Endothelial cell of umbilical vein (primary cell): Measurements from ENCODE around the gene IL17REL. TPM values are rescaled to one million over a fixed set of nuclear protein-coding genes. Genes with fewer than 3 reads are reported as not detected.

Experiments used
- BruUV-seq: library from RNA; stranded (reverse); fragments of 400-500 nt; replicated peaks from 2 replicates; lab custom pipeline; 2021; lab: Mats Ljungman, UMichigan
- CTCF ChIA-PET: fragments of 300-600, 350-600 bp; sonication (Branson Sonifier 250); formaldehyde crosslinking; loops from one replicate; lab custom pipeline; 2021; ENCODE audit warnings: antibody characterized with exemption, inconsistent platforms; lab: Charles Lee
- POLR2A ChIA-PET: fragments of 300-600, 350-600 bp; sonication (Branson Sonifier 250); formaldehyde crosslinking; loops from one replicate; lab custom pipeline; 2021; ENCODE audit warnings: antibody characterized with exemption, inconsistent platforms; lab: Charles Lee
- DNase-seq: peaks from one replicate; pipeline ENCODE4 v3.0.0-alpha.2; 2011; ENCODE audit warnings: low read depth, low spot score
- FAIRE-seq: peaks from 2 replicates; lab custom pipeline; 2011; peaks lifted over from hg19 to GRCh38; lab: Jason Lieb, UNC
- H2AFZ ChIP-seq: 2 replicates; pipeline ENCODE4 v1.6.0; 2012; ENCODE audit warnings: low read depth, low read length, control low read depth, inconsistent platforms
- H3K27ac ChIP-seq: 2 replicates; pipeline ENCODE4 v1.5.1; 2011; ENCODE audit warnings: low read depth, mild to moderate bottlenecking, control low read depth, low read length, moderate library complexity; ENCODE audit not compliant: insufficient read depth
- H3K27me3 ChIP-seq, 2 experiments: 2 replicates each; pipeline versions ENCODE4 v1.6.0 to v1.6.1; 2011; ENCODE audit warnings: low read length in 2 of 2, mixed read lengths in 1 of 2; ENCODE audit not compliant: control insufficient read depth in 2 of 2, insufficient read depth in 2 of 2
- H3K36me3 ChIP-seq, 2 experiments: 2 replicates in 1 of 2; 3 replicates in 1 of 2; pipeline ENCODE4 v1.5.1; 2011; ENCODE audit warnings: low read length in 2 of 2, mild to moderate bottlenecking in 1 of 2, moderate library complexity in 1 of 2; ENCODE audit not compliant: control insufficient read depth in 2 of 2, insufficient read depth in 2 of 2; ENCODE audit errors: extremely low read depth in 1 of 2
- H3K4me1 ChIP-seq: 3 replicates; pipeline ENCODE4 v1.5.1; 2011; ENCODE audit warnings: mild to moderate bottlenecking, low read length; ENCODE audit not compliant: control insufficient read depth, insufficient read depth; ENCODE audit errors: extremely low read depth
- H3K4me2 ChIP-seq: 2 replicates; pipeline ENCODE4 v1.6.1; 2011; ENCODE audit warnings: low read length, control low read depth, mixed read lengths; ENCODE audit not compliant: insufficient read depth
- H3K4me3 ChIP-seq, 3 experiments: fragments of 200-600 bp in 1 of 3; sonication (generic), shearing (Covaris generic) in 1 of 3; replicated peaks in 1 of 3; 2 replicates each; pipeline ENCODE4 v1.5.1; 2011 to 2016; ENCODE audit warnings: control low read depth in 3 of 3, low read length in 3 of 3, mild to moderate bottlenecking in 2 of 3, inconsistent platforms in 1 of 3, low read depth in 1 of 3, moderate library complexity in 1 of 3; ENCODE audit not compliant: insufficient read depth in 1 of 3
- H3K79me2 ChIP-seq: 2 replicates; pipeline ENCODE4 v1.6.0; 2012; ENCODE audit warnings: low read length, inconsistent platforms; ENCODE audit not compliant: control insufficient read depth, insufficient read depth
- H3K9ac ChIP-seq: replicated peaks from 2 replicates; pipeline ENCODE3; 2011; ENCODE audit warnings: low read length, control low read depth; ENCODE audit not compliant: insufficient read depth; ENCODE audit errors: extremely low read depth
- H3K9me1 ChIP-seq: replicated peaks from 3 replicates; pipeline ENCODE4 v1.6.0; 2011; ENCODE audit warnings: mild to moderate bottlenecking, low read length; ENCODE audit not compliant: control insufficient read depth, insufficient read depth; ENCODE audit errors: extremely low read depth
- H3K9me3 ChIP-seq: replicated peaks from 2 replicates; pipeline ENCODE4 v1.5.1; 2012; ENCODE audit warnings: low read length, inconsistent platforms; ENCODE audit not compliant: control insufficient read depth, insufficient read depth
- H4K20me1 ChIP-seq: replicated peaks from 2 replicates; pipeline ENCODE3; 2011; ENCODE audit warnings: mild to moderate bottlenecking, low read length; ENCODE audit not compliant: control insufficient read depth, insufficient read depth; ENCODE audit errors: extremely low read depth
- CTCF ChIP-seq, 2 donors: IDR thresholded peaks; 1 replicate in 1 of 2; 2 replicates in 1 of 2; pipeline ENCODE4 v1.5.1; 2011; ENCODE audit warnings: low read length in 2 of 2, mild to moderate bottlenecking in 2 of 2, moderate library complexity in 2 of 2, control low read depth in 1 of 2, inconsistent platforms in 1 of 2, low read depth in 1 of 2; ENCODE audit not compliant: insufficient read depth in 1 of 2; ENCODE audit errors: extremely low read depth in 1 of 2
- EZH2 ChIP-seq: IDR thresholded peaks from 2 replicates; pipeline ENCODE4 v1.6.1; 2012; ENCODE audit warnings: borderline replicate concordance, low read depth, mild to moderate bottlenecking, moderate library complexity, low read length, inconsistent platforms; ENCODE audit not compliant: severe bottlenecking
- FOS ChIP-seq: IDR thresholded peaks from 2 replicates; pipeline ENCODE4 v1.6.1; 2011; ENCODE audit warnings: mild to moderate bottlenecking, low read length, moderate library complexity, borderline replicate concordance; ENCODE audit not compliant: insufficient read depth
- GATA2 ChIP-seq: IDR thresholded peaks from 2 replicates; pipeline ENCODE4 v1.7.0; 2011; ENCODE audit warnings: low read depth, mild to moderate bottlenecking, moderate library complexity, mixed read lengths, low read length; ENCODE audit not compliant: insufficient read length, insufficient read depth
- JUN ChIP-seq: IDR thresholded peaks from 2 replicates; pipeline ENCODE4 v1.6.1; 2011; ENCODE audit warnings: borderline replicate concordance, low read depth; ENCODE audit not compliant: insufficient read length, insufficient read depth
- MYC ChIP-seq: IDR thresholded peaks from one replicate; pipeline ENCODE4 v1.6.1; 2011; ENCODE audit warnings: mild to moderate bottlenecking, low read depth, low read length
- POLR2A ChIP-seq: IDR thresholded peaks from 2 replicates; pipeline ENCODE4 v1.6.1; 2012; ENCODE audit warnings: low read depth, mild to moderate bottlenecking, control low read depth, low read length
- POLR2AphosphoS5 ChIP-seq: IDR thresholded peaks from 2 replicates; pipeline ENCODE4 v1.6.1; 2012; ENCODE audit warnings: low read depth, mild to moderate bottlenecking, control low read depth, low read length, moderate library complexity; ENCODE audit not compliant: insufficient read depth
- dilution Hi-C: fragments of 300-500 bp; cut with MboI; formaldehyde crosslinking; loops from one replicate; pipeline ENCODE4 v1.15.0; 2019; ENCODE audit warnings: low sequenced_read_pairs; ENCODE audit not compliant: extremely low pct_ligation_motif_present
- intact Hi-C: fragments of 100-400 bp; cut with micrococcal nuclease; formaldehyde crosslinking; loops from one replicate; pipeline ENCODE4 v1.10.0; 2022
- polyA plus RNA-seq, 4 experiments: library from polyadenylated mRNA; depleted of rRNA in 3 of 4; stranded (reverse) in 3 of 4; unstranded in 1 of 4; fragments of >200 nt; gene quantifications; 2 replicates each; pipeline versions ENCODE4 v1.2.1 to v1.2.3, GENCODE V29; 2011 to 2012; ENCODE audit warnings: missing spikeins in 1 of 4
- total RNA-seq: library from RNA; stranded (reverse); gene quantifications from 2 replicates; pipeline ENCODE4 v1.2.3, GENCODE V29; 2021
- TF ChIP-seq, protein P1 (sequence below): IDR thresholded peaks from 2 replicates; pipeline ENCODE4 v1.6.1; 2011; ENCODE audit not compliant: insufficient read depth, insufficient read length

Gene IL17REL
- total and polyA plus RNA-seq, 2 donors (not counting 3 experiments of a cell fraction or from before 2014, with no cell fraction given) = 0.06 to 0.15 TPM

DNA sequence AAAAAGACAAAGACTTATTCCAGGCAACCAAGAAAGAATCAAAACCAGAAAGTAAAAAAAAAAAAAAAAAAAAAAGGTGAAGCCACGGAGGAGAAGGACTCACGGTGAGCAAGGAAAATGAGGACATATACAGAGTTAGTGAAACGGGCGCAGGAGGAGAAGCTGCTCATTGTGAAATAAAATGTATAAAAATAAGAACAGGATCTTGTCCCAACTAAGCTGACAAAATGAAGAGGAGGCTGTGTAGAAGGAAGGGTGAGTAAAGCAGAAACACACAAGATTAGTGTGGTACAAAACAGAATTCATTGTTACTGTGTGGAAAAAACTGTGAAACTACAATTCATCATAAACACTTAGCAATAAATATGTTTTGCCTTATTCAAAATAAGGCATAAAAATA is 7.6 kb downstream of the IL17REL start:
- H2AFZ ChIP-seq = no peak overlapping the region
- H3K9me3 ChIP-seq = no peaks in the 10 kb centered on the region
- H3K9me1 ChIP-seq = no peaks in the 10 kb centered on the region
- H3K4me1 ChIP-seq = no peaks in the 10 kb centered on the region
- BruUV-seq = no TSS peak
- H3K27ac ChIP-seq = no peak overlapping the region
- no peak overlapping the region for H3K9ac ChIP-seq
- peaks cover 0 to 2% of the 10 kb centered on the region in 2 experiments for H3K27me3 ChIP-seq
- dilution Hi-C loops (no loop called here), intact Hi-C loops (no loop called here)
- POLR2A ChIA-PET = no interaction called here
- no peaks in the 10 kb centered on the region for H4K20me1 ChIP-seq
- CTCF ChIA-PET = interaction anchor here (1.2 to 2.6 kb wide), 5 partner anchors 8 to 25 kb away, joined by 3 to 10 read pairs (median 4); no protein-coding TSS in a partner anchor
- H3K4me2 ChIP-seq = no peak overlapping the region
- no peak for DNase-seq
- no peak for FAIRE-seq
- H3K79me2 ChIP-seq = no peaks in the 10 kb centered on the region
- no peaks in the 10 kb centered on the region for H3K36me3 ChIP-seq
- no peak overlapping the region for H3K4me3 ChIP-seq
- TF ChIP-seq POLR2AphosphoS5 (no peak), FOS (no peak), EZH2 (no peak), POLR2A (no peak), CTCF (IDR thresholded peaks at IDR 0.05; ENCODE audit: extremely low read depth in 1 of 2, insufficient read depth in 1 of 2, low read depth in 1 of 2, low read length in 2 of 2) (no peak), MYC (no peak), JUN (no peak), GATA2 (no peak)
- TF ChIP-seq, protein P1, sequence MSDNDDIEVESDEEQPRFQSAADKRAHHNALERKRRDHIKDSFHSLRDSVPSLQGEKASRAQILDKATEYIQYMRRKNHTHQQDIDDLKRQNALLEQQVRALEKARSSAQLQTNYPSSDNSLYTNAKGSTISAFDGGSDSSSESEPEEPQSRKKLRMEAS = no peak
